Measurements from ENCODE around the gene PIBF1. TPM values are rescaled to one million over a fixed set of nuclear protein-coding genes. Genes with fewer than 3 reads are reported as not detected.

PIBF1 gene
- total RNA-seq, 3 donors from 2014 or later = 22.2 to 39.7 (median 26.5) TPM

DNA sequence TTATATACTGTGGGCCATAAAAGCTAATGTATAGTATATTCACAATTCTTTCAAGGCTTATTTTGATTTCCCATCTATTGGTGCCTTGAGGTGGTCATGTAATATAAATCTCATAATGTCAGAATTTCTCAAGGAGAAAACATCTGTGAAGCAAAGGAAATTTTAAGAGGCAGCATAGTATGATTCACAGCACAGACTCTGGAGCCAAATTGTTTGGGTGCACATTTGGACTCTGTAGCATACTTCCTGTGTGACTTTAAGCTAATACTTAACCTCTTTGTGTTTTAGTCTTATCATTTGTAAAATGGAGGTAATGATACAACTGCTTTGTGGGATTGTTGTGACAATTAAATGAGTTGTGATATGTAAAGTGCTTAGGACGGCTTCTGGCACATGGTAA lies 67.6 kb downstream of the PIBF1 start:
- TF ChIP-seq POLR2AphosphoS5 (IDR thresholded peaks at IDR 0.05) = no peak
- TF ChIP-seq, protein P1, sequence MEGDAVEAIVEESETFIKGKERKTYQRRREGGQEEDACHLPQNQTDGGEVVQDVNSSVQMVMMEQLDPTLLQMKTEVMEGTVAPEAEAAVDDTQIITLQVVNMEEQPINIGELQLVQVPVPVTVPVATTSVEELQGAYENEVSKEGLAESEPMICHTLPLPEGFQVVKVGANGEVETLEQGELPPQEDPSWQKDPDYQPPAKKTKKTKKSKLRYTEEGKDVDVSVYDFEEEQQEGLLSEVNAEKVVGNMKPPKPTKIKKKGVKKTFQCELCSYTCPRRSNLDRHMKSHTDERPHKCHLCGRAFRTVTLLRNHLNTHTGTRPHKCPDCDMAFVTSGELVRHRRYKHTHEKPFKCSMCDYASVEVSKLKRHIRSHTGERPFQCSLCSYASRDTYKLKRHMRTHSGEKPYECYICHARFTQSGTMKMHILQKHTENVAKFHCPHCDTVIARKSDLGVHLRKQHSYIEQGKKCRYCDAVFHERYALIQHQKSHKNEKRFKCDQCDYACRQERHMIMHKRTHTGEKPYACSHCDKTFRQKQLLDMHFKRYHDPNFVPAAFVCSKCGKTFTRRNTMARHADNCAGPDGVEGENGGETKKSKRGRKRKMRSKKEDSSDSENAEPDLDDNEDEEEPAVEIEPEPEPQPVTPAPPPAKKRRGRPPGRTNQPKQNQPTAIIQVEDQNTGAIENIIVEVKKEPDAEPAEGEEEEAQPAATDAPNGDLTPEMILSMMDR (IDR thresholded peaks at IDR 0.05) = no peak
- TF ChIP-seq POLR2A (IDR thresholded peaks at IDR 0.05) = no peak
- H3K36me3 ChIP-seq = no peaks in the 10 kb centered on the region
- intact Hi-C loops (cut with DNase I; ENCODE audit: low total_unique reads) = no loop called here

DNA sequence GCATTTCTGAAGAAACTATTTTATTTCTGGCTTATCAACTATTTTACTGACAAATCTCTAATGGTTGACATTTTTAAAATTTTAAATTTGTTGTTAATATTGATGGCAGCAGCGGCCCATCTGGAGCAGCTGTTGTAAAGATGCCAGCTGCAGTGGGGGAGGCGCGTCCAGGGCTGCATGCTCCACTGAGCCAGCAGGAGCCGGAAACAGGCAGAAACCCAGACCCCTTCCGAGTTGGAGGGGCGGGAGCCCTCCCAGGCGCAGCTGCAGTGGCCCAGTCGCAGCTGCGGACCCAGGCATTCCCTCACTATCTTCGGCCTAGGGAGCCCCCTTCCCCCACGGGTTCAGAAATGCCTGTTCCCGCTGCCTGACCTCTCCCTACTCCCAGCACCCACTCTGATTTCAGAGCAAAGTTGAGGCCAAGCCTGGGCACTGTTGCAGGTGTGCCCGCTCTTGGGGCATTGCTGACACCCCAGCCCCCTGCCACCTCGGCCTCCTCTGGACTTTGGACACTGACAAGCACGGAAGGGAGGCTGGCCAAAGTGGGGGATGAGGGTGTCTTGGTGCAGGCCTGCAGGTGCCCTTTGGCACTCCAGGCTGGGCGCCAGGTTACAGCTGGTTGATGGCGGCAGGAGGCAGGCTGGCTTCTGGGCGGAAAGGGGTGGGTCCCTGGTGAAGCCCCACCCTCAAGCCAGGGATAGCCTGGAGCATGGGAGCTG lies 69.2 kb downstream of the PIBF1 start:
- Histone ChIP-seq H3K27me3 (no peaks in the 10 kb centered on the region), H3K9me3 (no peaks in the 10 kb centered on the region), H3K27ac (no peak overlapping the region), H3K4me1 (no peaks in the 10 kb centered on the region), H3K4me3 (no peak overlapping the region), H3K36me3 (no peaks in the 10 kb centered on the region)
- TF ChIP-seq POLR2A (IDR thresholded peaks at IDR 0.05) (no peak), POLR2AphosphoS5 (IDR thresholded peaks at IDR 0.05) (no peak)
- TF ChIP-seq, protein P1 (IDR thresholded peaks at IDR 0.05) = no peak
- no peak for DNase-seq (ENCODE audit: low spot score in 2 of 2)
- intact Hi-C loops (cut with DNase I; ENCODE audit: low total_unique reads) = no loop called here

More for the DNA sequence above, 67.6 kb downstream of the PIBF1 start:
- Histone ChIP-seq H3K4me3 (no peak overlapping the region), H3K27ac (no peak overlapping the region), H3K27me3 (no peaks in the 10 kb centered on the region), H3K4me1 (no peaks in the 10 kb centered on the region), H3K9me3 (no peaks in the 10 kb centered on the region)
- no peak for DNase-seq (ENCODE audit: low spot score in 2 of 2)

DNA sequence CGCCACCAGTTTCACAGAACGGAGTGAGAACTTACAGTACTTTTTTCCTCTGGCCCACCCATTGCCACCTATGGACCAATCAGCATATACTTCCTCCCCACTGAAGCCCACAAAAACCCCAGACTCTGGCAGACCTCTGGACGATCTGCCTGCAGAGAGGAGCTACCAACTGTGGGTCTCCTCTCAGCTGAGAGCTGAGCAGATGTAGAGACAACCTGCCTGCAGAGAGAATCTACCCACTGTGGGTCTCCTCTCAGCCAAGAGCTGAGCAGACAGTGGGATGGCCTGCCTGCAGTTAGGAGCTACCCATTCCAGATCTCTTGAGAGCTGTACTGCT lies 69.7 kb downstream of the PIBF1 start:
- Histone ChIP-seq H3K36me3 (no peaks in the 10 kb centered on the region), H3K27me3 (no peaks in the 10 kb centered on the region), H3K27ac (no peak overlapping the region), H3K4me1 (no peaks in the 10 kb centered on the region), H3K9me3 (no peaks in the 10 kb centered on the region), H3K4me3 (no peak overlapping the region)
- intact Hi-C loops (cut with DNase I; ENCODE audit: low total_unique reads) = no loop called here
- TF ChIP-seq, protein P1 (IDR thresholded peaks at IDR 0.05) = no peak
- TF ChIP-seq POLR2A (IDR thresholded peaks at IDR 0.05) = no peak
- TF ChIP-seq POLR2AphosphoS5 (IDR thresholded peaks at IDR 0.05) = no peak
- no peak for DNase-seq (ENCODE audit: low spot score in 2 of 2)

DNA sequence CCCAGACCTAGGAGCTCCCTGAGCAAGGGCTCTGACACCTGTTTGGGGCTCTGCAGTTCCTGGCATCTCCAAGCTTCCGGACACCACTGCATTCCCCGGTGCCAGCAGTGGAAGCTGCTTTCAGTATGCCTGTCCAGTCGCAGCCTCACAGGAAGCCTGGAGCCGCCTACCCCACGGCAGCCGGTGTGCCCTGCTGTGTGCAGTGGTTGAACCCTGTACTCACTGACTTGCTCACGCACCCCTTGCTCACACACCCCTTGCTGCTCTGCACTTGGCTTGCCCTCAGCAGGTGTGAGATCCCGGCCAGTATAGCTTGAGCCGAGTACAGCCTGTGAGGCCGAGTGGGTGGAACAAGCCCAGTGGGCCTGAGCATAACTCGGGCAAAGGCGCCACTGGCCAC lies 70.3 kb downstream of the PIBF1 start:
- Histone ChIP-seq H3K4me3 (no peak overlapping the region), H3K27me3 (no peaks in the 10 kb centered on the region), H3K27ac (no peak overlapping the region), H3K9me3 (no peaks in the 10 kb centered on the region), H3K36me3 (no peaks in the 10 kb centered on the region), H3K4me1 (no peaks in the 10 kb centered on the region)
- DNase-seq (ENCODE audit: low spot score in 2 of 2) = no peak
- intact Hi-C loops (cut with DNase I; ENCODE audit: low total_unique reads) = no loop called here
- TF ChIP-seq POLR2A (IDR thresholded peaks at IDR 0.05) = no peak
- TF ChIP-seq POLR2AphosphoS5 (IDR thresholded peaks at IDR 0.05) = no peak
- TF ChIP-seq, protein P1 (IDR thresholded peaks at IDR 0.05) = no peak

DNA sequence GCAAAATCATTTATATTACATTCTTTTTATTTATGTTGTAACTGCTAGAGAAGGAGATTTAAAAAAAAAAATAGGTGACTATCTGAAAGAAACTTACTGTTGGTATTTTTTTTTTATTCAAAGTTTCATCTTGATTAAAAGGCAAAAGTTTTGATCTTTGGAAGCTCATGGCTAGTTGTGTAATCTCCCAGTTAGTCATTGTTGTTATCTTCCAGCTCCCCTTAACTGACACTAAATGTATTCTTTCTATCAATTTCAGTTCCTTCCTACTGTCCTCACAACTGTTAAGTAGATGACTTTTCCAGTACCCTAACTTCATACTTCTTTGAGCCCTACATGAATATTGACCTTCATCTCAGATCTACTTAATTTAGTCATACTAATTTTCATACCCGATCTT lies 71.1 kb downstream of the PIBF1 start:
- Histone ChIP-seq H3K27ac (no peak overlapping the region), H3K27me3 (no peaks in the 10 kb centered on the region), H3K4me3 (no peak overlapping the region), H3K36me3 (no peaks in the 10 kb centered on the region), H3K9me3 (no peaks in the 10 kb centered on the region), H3K4me1 (no peaks in the 10 kb centered on the region)
- DNase-seq (ENCODE audit: low spot score in 2 of 2) = no peak
- TF ChIP-seq POLR2A (IDR thresholded peaks at IDR 0.05) (no peak), POLR2AphosphoS5 (IDR thresholded peaks at IDR 0.05) (no peak)
- TF ChIP-seq, protein P1 (IDR thresholded peaks at IDR 0.05) = no peak
- intact Hi-C loops (cut with DNase I; ENCODE audit: low total_unique reads) = no loop called here
